Measurements from ENCODE around the gene DKK3. TPM values are rescaled to one million over a fixed set of nuclear protein-coding genes. Genes with fewer than 3 reads are reported as not detected.

Gene DKK3
- 15.4 to 22.3 TPM (median 18.2 TPM) in 5 replicates for total RNA-seq (2022; extraction: Qiagen RNA extraction; ENCODE audit: low read depth)

GRCh38 chr11:12007769-12008737 lies at the start of gene DKK3:
Gene DKK3, minus strand, starts transcription at chr11:12008626. Its CDS starts 44 bp downstream, at chr11:12008582.

Other genes with a start within 250 kb of the DKK3 start
- 23.4 to 32.4 TPM (median 28.4 TPM) in 5 replicates for gene USP47, start 166.7 kb downstream of the DKK3 start, total RNA-seq (2022; extraction: Qiagen RNA extraction; ENCODE audit: low read depth)
- 102 to 157 TPM (median 123 TPM) in 5 replicates for gene MICAL2, start 102.0 kb upstream of the DKK3 start, total RNA-seq (2022; extraction: Qiagen RNA extraction; ENCODE audit: low read depth)

Measured in A549 treated with ZK216348 at 1 μM for 4 hours (cell line).